ENCODE results near the gene CCNYL1. TPM values are rescaled to one million over a fixed set of nuclear protein-coding genes. Genes with fewer than 3 reads are reported as not detected.

The CCNYL1 gene
- polyA plus RNA-seq, 1 donor from 2014 or later: 14.7 TPM

DNA sequence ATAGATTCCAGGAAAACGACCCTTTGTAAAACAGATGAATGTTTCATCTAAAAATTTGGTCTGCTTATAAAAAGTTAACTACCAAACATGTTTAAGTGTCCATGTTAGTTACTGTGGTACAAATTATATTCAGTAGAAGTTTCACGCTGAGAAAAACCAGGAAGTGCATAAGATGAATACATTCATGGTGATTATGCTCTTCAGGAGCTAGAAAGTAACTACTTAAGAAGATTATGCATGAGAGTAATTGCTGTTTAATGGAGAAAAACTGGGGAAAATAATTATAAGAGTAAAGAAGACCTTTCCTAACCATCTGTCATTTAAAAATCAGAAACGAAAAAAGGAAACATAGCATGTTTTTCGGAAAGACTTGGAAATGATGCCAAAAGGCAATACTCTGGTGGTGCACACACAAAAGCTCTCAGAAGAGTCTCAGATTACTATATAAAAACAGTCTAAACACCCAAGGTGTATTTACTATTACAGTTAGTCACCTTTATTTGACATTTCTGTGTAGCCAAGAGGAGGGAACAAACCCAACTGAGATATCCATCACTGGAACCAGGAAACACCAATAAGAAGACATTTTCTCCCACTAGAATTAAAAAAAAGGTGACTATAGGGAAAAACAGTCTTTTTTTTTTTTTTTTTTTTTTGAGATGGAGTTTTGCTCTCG is 47.4 kb upstream of the CCNYL1 start:
- H3F3A ChIP-seq (ENCODE audit: insufficient read depth, low read length, poor library complexity, severe bottlenecking): no peaks in the 10 kb centered on the region
- no peak for TF ChIP-seq POLR2AphosphoS5 (IDR thresholded peaks at IDR 0.05)
- TF ChIP-seq EZH2 (IDR thresholded peaks at IDR 0.05; ENCODE audit: borderline replicate concordance, insufficient read depth, low read length, poor library complexity, severe bottlenecking): no peak
- no peak for TF ChIP-seq RAD21 (conservative IDR thresholded peaks at IDR 0.05)
- TF ChIP-seq SMC3 (conservative IDR thresholded peaks at IDR 0.05; ENCODE audit: poor library complexity): no peak
- TF ChIP-seq TAF1 (IDR thresholded peaks at IDR 0.05; ENCODE audit: low read depth): no peak
- TF ChIP-seq CTCF (IDR thresholded peaks at IDR 0.05; ENCODE audit: poor library complexity, severe bottlenecking): no peak
- TF ChIP-seq EP300 (conservative IDR thresholded peaks at IDR 0.05; ENCODE audit: poor library complexity, severe bottlenecking): no peak
- TF ChIP-seq MXI1 (conservative IDR thresholded peaks at IDR 0.05; ENCODE audit: poor library complexity, severe bottlenecking): no peak
- TF ChIP-seq, protein P1, sequence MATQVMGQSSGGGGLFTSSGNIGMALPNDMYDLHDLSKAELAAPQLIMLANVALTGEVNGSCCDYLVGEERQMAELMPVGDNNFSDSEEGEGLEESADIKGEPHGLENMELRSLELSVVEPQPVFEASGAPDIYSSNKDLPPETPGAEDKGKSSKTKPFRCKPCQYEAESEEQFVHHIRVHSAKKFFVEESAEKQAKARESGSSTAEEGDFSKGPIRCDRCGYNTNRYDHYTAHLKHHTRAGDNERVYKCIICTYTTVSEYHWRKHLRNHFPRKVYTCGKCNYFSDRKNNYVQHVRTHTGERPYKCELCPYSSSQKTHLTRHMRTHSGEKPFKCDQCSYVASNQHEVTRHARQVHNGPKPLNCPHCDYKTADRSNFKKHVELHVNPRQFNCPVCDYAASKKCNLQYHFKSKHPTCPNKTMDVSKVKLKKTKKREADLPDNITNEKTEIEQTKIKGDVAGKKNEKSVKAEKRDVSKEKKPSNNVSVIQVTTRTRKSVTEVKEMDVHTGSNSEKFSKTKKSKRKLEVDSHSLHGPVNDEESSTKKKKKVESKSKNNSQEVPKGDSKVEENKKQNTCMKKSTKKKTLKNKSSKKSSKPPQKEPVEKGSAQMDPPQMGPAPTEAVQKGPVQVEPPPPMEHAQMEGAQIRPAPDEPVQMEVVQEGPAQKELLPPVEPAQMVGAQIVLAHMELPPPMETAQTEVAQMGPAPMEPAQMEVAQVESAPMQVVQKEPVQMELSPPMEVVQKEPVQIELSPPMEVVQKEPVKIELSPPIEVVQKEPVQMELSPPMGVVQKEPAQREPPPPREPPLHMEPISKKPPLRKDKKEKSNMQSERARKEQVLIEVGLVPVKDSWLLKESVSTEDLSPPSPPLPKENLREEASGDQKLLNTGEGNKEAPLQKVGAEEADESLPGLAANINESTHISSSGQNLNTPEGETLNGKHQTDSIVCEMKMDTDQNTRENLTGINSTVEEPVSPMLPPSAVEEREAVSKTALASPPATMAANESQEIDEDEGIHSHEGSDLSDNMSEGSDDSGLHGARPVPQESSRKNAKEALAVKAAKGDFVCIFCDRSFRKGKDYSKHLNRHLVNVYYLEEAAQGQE (IDR thresholded peaks at IDR 0.05; ENCODE audit: borderline replicate concordance): no peak
- no peak overlapping the region for H2AFZ ChIP-seq (ENCODE audit: low read depth, low read length)
- no peaks in the 10 kb centered on the region for H4K20me1 ChIP-seq (ENCODE audit: insufficient read depth)
- no peak overlapping the region for H3K4me3 ChIP-seq (ENCODE audit: low read length)
- H3K36me3 ChIP-seq (ENCODE audit: insufficient read depth, low read length): no peaks in the 10 kb centered on the region
- H3K9ac ChIP-seq (ENCODE audit: low read length): no peak overlapping the region
- no peaks in the 10 kb centered on the region for H3K9me3 ChIP-seq (ENCODE audit: low read length)
- H3K27me3 ChIP-seq (ENCODE audit: insufficient read depth, low read depth, low read length): no peaks in the 10 kb centered on the region
- H3K79me2 ChIP-seq (replicated peaks; ENCODE audit: insufficient read depth, low read length): no peaks in the 10 kb centered on the region
- H3K27ac ChIP-seq (ENCODE audit: low read length): no peak overlapping the region
- H3K4me2 ChIP-seq (ENCODE audit: low read length): no peak overlapping the region
- no peaks in the 10 kb centered on the region for H3K9me2 ChIP-seq (ENCODE audit: insufficient read depth, low read length)

GRCh38 chr2:207670887-207671286 is 40.6 kb upstream of the CCNYL1 start:
- Histone ChIP-seq H3F3A (ENCODE audit: insufficient read depth, low read length, poor library complexity, severe bottlenecking) (no peaks in the 10 kb centered on the region), H3K27ac (ENCODE audit: low read length) (no peak overlapping the region), H3K4me2 (ENCODE audit: low read length) (no peak overlapping the region), H3K9me2 (ENCODE audit: insufficient read depth, low read length) (no peaks in the 10 kb centered on the region), H3K27me3 (ENCODE audit: insufficient read depth, low read depth, low read length) (no peaks in the 10 kb centered on the region), H3K9me3 (ENCODE audit: low read length) (no peaks in the 10 kb centered on the region), H3K4me3 (ENCODE audit: low read length) (no peak overlapping the region), H3K36me3 (ENCODE audit: insufficient read depth, low read length) (no peaks in the 10 kb centered on the region), H3K9ac (ENCODE audit: low read length) (no peak overlapping the region), H2AFZ (ENCODE audit: low read depth, low read length) (no peak overlapping the region), H4K20me1 (ENCODE audit: insufficient read depth) (no peaks in the 10 kb centered on the region), H3K79me2 (replicated peaks; ENCODE audit: insufficient read depth, low read length) (no peaks in the 10 kb centered on the region)
- no peak for TF ChIP-seq EP300 (conservative IDR thresholded peaks at IDR 0.05; ENCODE audit: poor library complexity, severe bottlenecking)
- TF ChIP-seq SMC3 (conservative IDR thresholded peaks at IDR 0.05; ENCODE audit: poor library complexity): no peak
- no peak for TF ChIP-seq TAF1 (IDR thresholded peaks at IDR 0.05; ENCODE audit: low read depth)
- no peak for TF ChIP-seq MXI1 (conservative IDR thresholded peaks at IDR 0.05; ENCODE audit: poor library complexity, severe bottlenecking)
- no peak for TF ChIP-seq CTCF (IDR thresholded peaks at IDR 0.05; ENCODE audit: poor library complexity, severe bottlenecking)
- TF ChIP-seq RAD21 (conservative IDR thresholded peaks at IDR 0.05): no peak
- no peak for TF ChIP-seq EZH2 (IDR thresholded peaks at IDR 0.05; ENCODE audit: borderline replicate concordance, insufficient read depth, low read length, poor library complexity, severe bottlenecking)
- TF ChIP-seq, protein P1 (IDR thresholded peaks at IDR 0.05; ENCODE audit: borderline replicate concordance): no peak

All from neural cell (in vitro differentiated cells).